Brain pericyte (primary cell): ENCODE data around the gene IBSP.

Experiments
- DNase-seq: peaks from one replicate; pipeline ENCODE4 v3.0.0-alpha.2; 2012; ENCODE audit warnings: low read depth, low spot score

IBSP gene

DNA sequence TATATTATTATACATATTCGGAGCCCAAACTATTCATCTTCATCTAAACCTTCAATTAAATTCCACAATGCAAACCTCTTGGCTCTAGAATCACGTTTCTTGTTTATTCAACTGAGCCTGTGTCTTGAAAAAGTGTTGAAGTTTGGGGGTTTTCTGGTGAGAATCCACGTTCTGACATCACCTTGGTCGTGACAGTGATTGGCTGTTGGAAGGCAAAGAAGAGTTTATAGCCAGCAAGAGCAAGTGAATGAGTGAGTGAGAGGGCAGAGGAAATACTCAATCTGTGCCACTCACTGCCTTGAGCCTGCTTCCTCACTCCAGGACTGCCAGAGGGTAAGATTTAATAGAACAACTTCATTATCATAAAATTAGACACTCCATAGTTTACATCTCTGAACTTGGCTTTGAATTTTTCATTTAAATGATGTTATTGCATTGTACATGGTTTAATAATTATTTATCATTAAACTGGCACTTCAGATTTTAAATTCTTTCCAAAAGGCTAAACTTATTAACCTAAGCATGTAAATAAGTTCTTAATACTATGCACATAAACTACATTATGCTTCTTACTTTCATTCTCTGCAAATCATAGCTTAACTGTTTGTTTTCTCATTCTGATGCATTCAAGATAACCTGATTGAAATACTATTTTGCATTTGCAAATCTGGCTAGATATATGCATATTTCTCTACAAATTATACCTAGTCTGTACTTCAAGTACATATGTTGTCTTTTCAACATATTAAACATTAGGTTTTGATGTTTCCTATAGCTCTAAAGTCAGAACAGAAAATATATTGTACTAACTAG, at the start of gene IBSP:
Gene IBSP, plus strand, starts transcription at position 254 of the 813 bp plus-strand sequence. CDS start 2,808 bp downstream, outside the sequence.
- no peak for DNase-seq

DNA sequence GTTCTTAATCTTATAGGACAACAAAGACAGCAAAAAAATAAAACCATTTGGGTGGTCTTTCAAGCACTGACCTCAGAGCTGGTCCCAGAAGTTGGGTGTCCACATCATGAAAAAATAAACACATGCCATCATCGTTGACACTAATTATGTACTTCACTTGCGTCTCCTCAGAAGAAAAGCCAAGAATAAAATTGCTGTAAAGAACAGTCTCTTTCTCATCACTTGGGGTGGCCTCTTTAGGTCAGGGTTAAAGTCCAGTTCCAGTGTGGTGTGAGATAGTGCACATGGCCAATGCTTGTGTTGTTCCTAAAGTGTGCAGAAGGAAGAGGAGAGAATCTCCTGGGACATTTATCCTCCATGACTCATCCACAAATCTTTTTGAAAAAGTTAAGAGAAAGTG, 49.5 kb upstream of the IBSP start:
- DNase-seq, result no peak

- no peak for DNase-seq
Measured at GRCh38 chr4:87758270-87758669, 41.1 kb upstream of the IBSP start.

DNA sequence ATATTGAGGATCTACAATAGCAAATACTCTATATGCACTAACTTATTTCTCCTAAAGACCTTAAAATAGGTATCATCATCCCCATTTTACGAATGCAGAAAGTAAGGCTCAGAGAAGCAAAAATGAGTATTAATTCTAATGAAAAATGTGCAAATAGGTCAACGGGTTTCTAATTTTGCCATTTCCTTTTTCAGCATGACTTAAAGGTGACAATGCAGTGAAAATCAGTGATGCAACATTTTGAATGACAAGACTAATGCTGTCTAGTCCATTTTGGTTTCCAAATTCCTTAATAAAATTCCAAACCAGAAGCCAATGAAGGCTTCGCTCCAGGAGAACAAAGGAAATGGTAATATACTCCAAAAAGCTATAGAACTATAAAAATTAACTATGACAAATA, 37.0 kb upstream of the IBSP start:
- DNase-seq, result no peak

- no peak for DNase-seq
Measured at GRCh38 chr4:87781569-87781968, 17.8 kb upstream of the IBSP start.

- no peak for DNase-seq
Measured at GRCh38 chr4:87783781-87784180, 15.6 kb upstream of the IBSP start.

- DNase-seq, result no peak
Measured at GRCh38 chr4:87785731-87786509, 13.4 kb upstream of the IBSP start.

GRCh38 chr4:87802858-87803257, 3.5 kb downstream of the IBSP start:
- DNase-seq, result no peak

DNA sequence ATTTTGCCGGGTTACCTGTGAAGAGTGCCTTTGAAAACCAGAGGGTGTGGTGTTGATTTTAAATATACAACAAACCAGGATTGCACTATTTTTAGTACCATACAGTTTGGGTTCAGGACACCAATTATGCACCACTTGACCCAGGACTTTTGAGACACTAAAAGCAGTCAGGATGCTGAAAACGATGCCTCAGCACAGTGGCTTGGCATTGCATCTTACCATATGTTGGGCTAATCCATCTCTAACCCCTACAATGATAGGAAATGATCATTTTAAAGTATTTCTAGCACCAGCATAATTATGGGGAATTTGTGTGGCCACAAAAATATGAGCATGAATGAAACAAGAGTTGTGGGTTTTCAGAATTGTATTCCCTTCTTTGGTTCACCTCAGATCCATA, 4.1 kb downstream of the IBSP start:
- no peak for DNase-seq

DNA sequence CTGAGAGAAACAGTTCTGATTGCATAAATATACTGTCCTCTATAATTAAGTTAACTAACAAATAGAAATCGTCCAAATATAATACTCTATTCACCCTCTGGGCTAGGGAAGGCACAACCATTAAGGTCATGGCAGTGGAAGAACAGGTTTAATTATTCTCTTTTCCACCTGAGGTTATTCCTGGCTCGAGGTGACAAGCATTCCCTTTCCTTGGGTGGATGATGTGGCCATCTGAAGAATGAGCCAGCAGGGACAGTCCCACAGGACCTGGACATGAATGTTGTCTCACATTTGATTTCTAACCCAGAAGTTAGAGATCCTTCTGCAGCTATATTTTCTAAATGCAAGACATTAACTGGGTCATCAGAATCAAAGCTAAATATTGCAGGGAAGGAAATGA, 5.5 kb downstream of the IBSP start:
- DNase-seq, result no peak

DNA sequence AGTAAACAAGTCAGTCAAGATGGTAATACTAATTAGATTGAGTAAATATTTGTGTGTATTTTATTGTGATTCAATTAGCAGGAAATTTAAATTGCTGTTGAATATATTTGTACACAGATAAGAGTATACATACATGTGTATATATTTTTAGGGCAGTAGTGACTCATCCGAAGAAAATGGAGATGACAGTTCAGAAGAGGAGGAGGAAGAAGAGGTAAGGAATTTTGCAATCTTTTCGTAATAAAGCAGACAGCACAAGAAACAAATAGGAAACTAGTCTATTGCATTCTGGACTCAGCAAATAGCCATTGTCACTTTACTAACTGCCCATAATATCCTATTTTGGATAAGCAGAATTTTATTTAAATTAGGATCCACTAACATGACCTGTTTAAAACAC, 6.6 kb downstream of the IBSP start:
- DNase-seq, result no peak

GRCh38 chr4:87806520-87806919, 7.2 kb downstream of the IBSP start:
- no peak for DNase-seq

GRCh38 chr4:87807402-87807801, 8.0 kb downstream of the IBSP start:
- DNase-seq, result no peak

GRCh38 chr4:87811977-87812376, 12.6 kb downstream of the IBSP start:
- no peak for DNase-seq

GRCh38 chr4:87819281-87819919, 20.0 kb downstream of the IBSP start:
- peak; percentile 16 for DNase-seq

GRCh38 chr4:87823200-87823599, 23.8 kb downstream of the IBSP start:
- no peak for DNase-seq

GRCh38 chr4:87823724-87824123, 24.4 kb downstream of the IBSP start:
- no peak for DNase-seq

DNA sequence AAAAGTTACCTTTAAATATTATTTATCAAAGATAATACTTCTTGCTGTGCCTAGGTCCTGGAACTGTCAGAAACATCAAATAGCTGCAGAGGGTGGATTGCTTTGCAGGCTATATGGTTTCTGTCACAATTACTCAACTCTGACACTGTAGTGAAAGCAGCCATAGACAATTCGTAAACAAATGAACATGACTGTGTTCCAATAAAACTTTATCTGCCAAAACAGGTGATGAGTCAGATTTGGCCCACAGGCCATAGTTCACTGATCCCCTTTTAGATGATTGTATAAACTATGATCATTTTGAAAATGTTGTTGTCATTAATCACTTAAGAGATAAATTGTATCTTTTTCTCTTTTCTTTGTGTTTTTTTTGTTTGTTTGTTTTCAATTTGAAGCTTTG, 25.0 kb downstream of the IBSP start:
- DNase-seq, result no peak

DNA sequence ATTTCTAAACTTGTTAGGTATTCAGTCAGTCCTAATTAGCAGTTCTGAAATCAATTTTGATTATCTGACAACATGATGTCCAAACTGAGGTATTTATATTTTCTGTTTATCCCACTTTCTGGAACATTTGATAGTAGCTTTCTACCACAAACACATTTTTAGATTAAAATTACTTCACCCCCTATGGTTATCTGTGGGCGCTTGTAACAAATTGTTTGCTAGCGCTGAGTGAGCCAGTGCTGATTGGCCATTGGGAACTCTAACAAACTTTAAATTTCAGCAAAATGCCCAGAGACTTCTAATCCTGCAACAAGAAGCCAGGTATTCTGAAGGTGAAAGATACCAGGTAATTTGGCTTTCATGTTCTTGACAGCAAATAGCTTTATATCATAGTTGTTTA, 33.3 kb downstream of the IBSP start, which contains the start of gene MEPE:
Gene MEPE, plus strand, starts transcription at position 301 of the 400 bp plus-strand sequence. CDS start 1,746 bp downstream, outside the sequence.
- DNase-seq, result no peak

DNA sequence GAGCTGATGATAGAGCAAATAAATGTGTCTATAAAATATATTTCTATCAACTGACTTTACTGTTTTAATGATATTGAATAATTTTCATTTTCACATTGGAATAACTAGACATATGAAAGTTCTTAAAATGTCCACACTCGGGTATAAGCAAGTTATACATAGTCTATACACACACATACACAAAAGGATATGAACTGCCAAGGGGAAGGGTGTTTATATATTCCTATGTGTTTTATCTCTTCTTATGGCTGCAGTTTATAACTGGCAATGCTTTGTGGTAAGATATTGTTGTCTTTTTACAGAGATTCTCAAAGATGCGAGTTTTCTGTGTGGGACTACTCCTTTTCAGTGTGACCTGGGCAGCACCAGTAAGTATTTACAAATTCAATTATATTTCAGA, 35.0 kb downstream of the IBSP start:
- DNase-seq, result no peak

- DNase-seq, result no peak
Measured at GRCh38 chr4:87835197-87835596, 35.8 kb downstream of the IBSP start.

- no peak for DNase-seq
Measured at GRCh38 chr4:87835743-87836142, 36.4 kb downstream of the IBSP start.
